Hematopoietic multipotent progenitor cell treated with erythropoietin and hydrocortisone succinate and interleukin-3 and kit ligand, for 8 days (in vitro differentiated cells): ENCODE results near the gene MAP7.
"Not testable (repeated sequence)": the region's sequence is repeated elsewhere in the genome, so short reads cannot be mapped to it uniquely, and the experiment has no call there.

Experiments
- DNase-seq: peaks from one replicate; pipeline ENCODE4 v3.0.0-alpha.2; 2015

The MAP7 gene

GRCh38 chr6:136464874-136465273, 85.3 kb downstream of the MAP7 start:
- no peak for DNase-seq

- DNase-seq: no peak
Observed at GRCh38 chr6:136464148-136464547, 86.1 kb downstream of the MAP7 start.

GRCh38 chr6:136463743-136464142, 86.5 kb downstream of the MAP7 start:
- no peak for DNase-seq

GRCh38 chr6:136446579-136447187, 103.5 kb downstream of the MAP7 start:
- no peak for DNase-seq

GRCh38 chr6:136446145-136446544, 104.1 kb downstream of the MAP7 start:
- no peak for DNase-seq

- DNase-seq: no peak
Observed at GRCh38 chr6:136445063-136445462, 105.2 kb downstream of the MAP7 start.

GRCh38 chr6:136440203-136440602, 110.0 kb downstream of the MAP7 start:
- no peak for DNase-seq

GRCh38 chr6:136439514-136440190, 110.6 kb downstream of the MAP7 start:
- no peak for DNase-seq

GRCh38 chr6:136438441-136438840, 111.8 kb downstream of the MAP7 start:
- DNase-seq: no peak

GRCh38 chr6:136437246-136437645, 113.0 kb downstream of the MAP7 start:
- no peak for DNase-seq

- DNase-seq: no peak
Observed at GRCh38 chr6:136435101-136435500, 115.1 kb downstream of the MAP7 start.

- not testable (repeated sequence) for DNase-seq
Observed at GRCh38 chr6:136431306-136431705, 118.9 kb downstream of the MAP7 start.

GRCh38 chr6:136429264-136430065, 120.8 kb downstream of the MAP7 start:
- no peak for DNase-seq

GRCh38 chr6:136427378-136427717, 122.9 kb downstream of the MAP7 start:
- no peak for DNase-seq

- DNase-seq: peak; percentile 50
Observed at GRCh38 chr6:136426627-136427377, 123.4 kb downstream of the MAP7 start.

- DNase-seq: no peak
Observed at GRCh38 chr6:136425793-136426192, 124.4 kb downstream of the MAP7 start.

GRCh38 chr6:136424901-136425300, 125.3 kb downstream of the MAP7 start:
- no peak for DNase-seq

GRCh38 chr6:136424450-136424849, 125.8 kb downstream of the MAP7 start:
- DNase-seq: no peak

- DNase-seq: no peak
Observed at GRCh38 chr6:136421537-136422158, 128.6 kb downstream of the MAP7 start.

GRCh38 chr6:136420853-136421252, 129.4 kb downstream of the MAP7 start:
- no peak for DNase-seq

- DNase-seq: peak; percentile 8
Observed at GRCh38 chr6:136415351-136416007, 134.7 kb downstream of the MAP7 start.

GRCh38 chr6:136412410-136412809, 137.8 kb downstream of the MAP7 start:
- no peak for DNase-seq
